Testis (tissue), 2 donors: ENCODE measurements around the gene MSI2.

Experiments
- CTCF ChIP-seq, 3 experiments: fragments of 450-650 bp in 2 of 3; fragments of 200-600 bp in 1 of 3; sonication (generic) in 1 of 3; IDR thresholded peaks; one replicate each; pipeline ENCODE4 v1.5.1; 2016 to 2019; ENCODE audit warnings: antibody characterized with exemption in 3 of 3, mild to moderate bottlenecking in 2 of 3, moderate library complexity in 1 of 3
- POLR2A ChIP-seq: fragments of 450-650 bp; IDR thresholded peaks from one replicate; pipeline ENCODE4 v1.6.1; 2017; ENCODE audit warnings: antibody characterized with exemption, mild to moderate bottlenecking, moderate library complexity

GRCh38 chr17:57226793-57227192 is 29.5 kb upstream of the MSI2 start:
- no peak for TF ChIP-seq POLR2A
- TF ChIP-seq CTCF (IDR thresholded peaks at IDR 0.05), result no peak
